Activated gamma-delta T cell (primary cell): ENCODE results near the gene MTG2.

ENCODE experiments used
- DNase-seq: peaks from one replicate; lab custom pipeline; 2025; lab: John Stamatoyannopoulos, UW

MTG2 gene

GRCh38 chr20:62232770-62233645, 50.2 kb downstream of the MTG2 start:
- DNase-seq = no peak

GRCh38 chr20:62233684-62234083, 50.9 kb downstream of the MTG2 start:
- DNase-seq = no peak

GRCh38 chr20:62234339-62234738, 51.5 kb downstream of the MTG2 start:
- DNase-seq = no peak

- no peak for DNase-seq
Observed at GRCh38 chr20:62235001-62235776, 52.4 kb downstream of the MTG2 start.

GRCh38 chr20:62235777-62236157, 52.9 kb downstream of the MTG2 start:
- DNase-seq = no peak

- DNase-seq = no peak
Observed at GRCh38 chr20:62236200-62236599, 53.4 kb downstream of the MTG2 start.

- no peak for DNase-seq
Observed at GRCh38 chr20:62236766-62237513, 54.1 kb downstream of the MTG2 start.

- no peak for DNase-seq
Observed at GRCh38 chr20:62237514-62237800, 54.6 kb downstream of the MTG2 start.

GRCh38 chr20:62237801-62238568, 55.2 kb downstream of the MTG2 start, which contains the start of gene OSBPL2:
Gene OSBPL2, plus strand, starts transcription at chr20:62238521. Its CDS starts 17,664 bp downstream, at chr20:62256185.
- DNase-seq = peak; percentile 99

GRCh38 chr20:62238569-62239277, 55.9 kb downstream of the MTG2 start:
- no peak for DNase-seq

GRCh38 chr20:62239278-62239879, 56.6 kb downstream of the MTG2 start:
- no peak for DNase-seq

GRCh38 chr20:62240020-62240685, 57.3 kb downstream of the MTG2 start:
- DNase-seq = no peak

- no peak for DNase-seq
Observed at GRCh38 chr20:62241506-62241905, 58.7 kb downstream of the MTG2 start.

GRCh38 chr20:62242176-62242575, 59.3 kb downstream of the MTG2 start:
- DNase-seq = no peak

GRCh38 chr20:62243106-62243505, 60.3 kb downstream of the MTG2 start:
- DNase-seq = no peak

GRCh38 chr20:62243906-62244515, 61.2 kb downstream of the MTG2 start:
- no peak for DNase-seq

GRCh38 chr20:62244644-62245108, 61.8 kb downstream of the MTG2 start:
- DNase-seq = no peak

- no peak for DNase-seq
Observed at GRCh38 chr20:62245911-62246280, 63.1 kb downstream of the MTG2 start.

GRCh38 chr20:62246431-62246830, 63.6 kb downstream of the MTG2 start:
- no peak for DNase-seq
